Panc1 (cell line): ENCODE results near the gene OFD1. TPM values are rescaled to one million over a fixed set of nuclear protein-coding genes. Genes with fewer than 3 reads are reported as not detected.

Experiments
- ATAC-seq: fragments of 200-7000 bp; cut with Tn5 transposase; 2 replicates; pipeline ENCODE4 v1.9.1; 2020; ENCODE audit warnings: mild to moderate bottlenecking, moderate library complexity
- BruUV-seq: library from RNA; stranded (reverse); fragments of 400-500 nt; replicated peaks from 2 replicates; lab custom pipeline; 2021; lab: Mats Ljungman, UMichigan
- CTCF ChIA-PET: fragments of 300-600 bp; sonication (Branson Sonifier 250); formaldehyde crosslinking; loops from one replicate; lab custom pipeline; 2022; ENCODE audit warnings: antibody characterized with exemption; lab: Charles Lee
- POLR2A ChIA-PET: fragments of 300-600 bp; sonication (Branson Sonifier 250); formaldehyde crosslinking; loops from one replicate; lab custom pipeline; 2022; ENCODE audit warnings: antibody characterized with exemption; lab: Charles Lee
- DNase-seq: peaks from one replicate; pipeline ENCODE4 v3.0.0-alpha.2; 2010; ENCODE audit warnings: low read depth, low spot score
- H3K27ac ChIP-seq: 2 replicates; pipeline ENCODE4 v1.5.1; 2011; ENCODE audit warnings: mild to moderate bottlenecking, low read length, inconsistent platforms
- H3K27me3 ChIP-seq: fragments of 200-500 bp; sonication (Bioruptor generic); 2 replicates; pipeline ENCODE4 v1.6.0; 2014; ENCODE audit warnings: low read length, inconsistent platforms; ENCODE audit not compliant: control insufficient read depth, insufficient read depth
- H3K36me3 ChIP-seq: fragments of 200-500 bp; sonication (Bioruptor generic); 2 replicates; pipeline ENCODE4 v1.5.1; 2014; ENCODE audit warnings: inconsistent platforms, mild to moderate bottlenecking, low read length, moderate library complexity; ENCODE audit not compliant: control insufficient read depth, insufficient read depth
- H3K4me1 ChIP-seq: 2 replicates; pipeline ENCODE4 v1.5.1; 2011; ENCODE audit warnings: inconsistent platforms, mild to moderate bottlenecking, low read length, moderate library complexity; ENCODE audit not compliant: control insufficient read depth, insufficient read depth
- H3K4me3 ChIP-seq, 2 experiments: 2 replicates each; pipeline ENCODE4 v1.5.1; 2011 to 2012; ENCODE audit warnings: low read depth in 2 of 2, low read length in 2 of 2, mild to moderate bottlenecking in 2 of 2, inconsistent platforms in 1 of 2, moderate library complexity in 1 of 2
- H3K9me3 ChIP-seq: fragments of 200-500 bp; sonication (Bioruptor generic); 2 replicates; pipeline ENCODE4 v1.5.1; 2014; ENCODE audit warnings: low read depth, mild to moderate bottlenecking, inconsistent platforms, low read length, moderate library complexity; ENCODE audit not compliant: control insufficient read depth, insufficient read depth
- POLR2AphosphoS5 ChIP-seq: IDR thresholded peaks from 2 replicates; pipeline ENCODE4 v1.6.1; 2012; ENCODE audit warnings: mild to moderate bottlenecking, low read depth, low read length, moderate library complexity
- REST ChIP-seq, 2 experiments: IDR thresholded peaks; 2 replicates each; pipeline ENCODE4 v1.6.1; 2011 to 2012; ENCODE audit warnings: low read depth in 2 of 2, control low read depth in 1 of 2, low read length in 1 of 2, mild to moderate bottlenecking in 1 of 2, moderate library complexity in 1 of 2; ENCODE audit not compliant: insufficient read depth in 1 of 2
- SIN3A ChIP-seq: IDR thresholded peaks from 2 replicates; pipeline ENCODE4 v1.6.1; 2012; ENCODE audit warnings: low read depth, mild to moderate bottlenecking, low read length, moderate library complexity, borderline replicate concordance; ENCODE audit not compliant: insufficient read depth
- TCF7L2 ChIP-seq: IDR thresholded peaks from 2 replicates; pipeline ENCODE4 v1.6.1; 2011; ENCODE audit warnings: mild to moderate bottlenecking, low read depth, low read length, inconsistent platforms
- in situ Hi-C: cut with HindIII; loops from 2 replicates; pipeline ENCODE4 v1.10.0; 2016; ENCODE audit warnings: low sequenced_read_pairs, low pct_unique_long_range_greater_than_20kb
- intact Hi-C: fragments of 100-400 bp; cut with micrococcal nuclease; formaldehyde crosslinking; loops from one replicate; pipeline ENCODE4 v1.10.0; 2022; ENCODE audit not compliant: unreplicated experiment
- total RNA-seq: library from RNA; stranded (reverse); gene quantifications from one replicate; pipeline ENCODE4 v1.2.1, GENCODE V29; 2021; ENCODE audit not compliant: unreplicated experiment
- TF ChIP-seq, protein P1 (sequence below): fragments of 450-650 bp; IDR thresholded peaks from 2 replicates; pipeline ENCODE4 v1.5.1; 2017; ENCODE audit warnings: mild to moderate bottlenecking

Gene OFD1
- total RNA-seq, 1 experiment from 2014 or later: 22.8 TPM

GRCh38 chrX:13699183-13699826 lies 35.2 kb upstream of the OFD1 start:
- no peak overlapping the region for H3K27ac ChIP-seq
- no peaks in the 10 kb centered on the region for H3K36me3 ChIP-seq
- in situ Hi-C loops: no loop called here
- H3K4me1 ChIP-seq: no peaks in the 10 kb centered on the region
- no peaks in the 10 kb centered on the region for H3K27me3 ChIP-seq
- CTCF ChIA-PET: no interaction called here
- H3K9me3 ChIP-seq: no peaks in the 10 kb centered on the region
- intact Hi-C loops: no loop called here
- H3K4me3 ChIP-seq: no peak overlapping the region
- ATAC-seq (no peak), DNase-seq (no peak)
- TF ChIP-seq SIN3A (no peak), TCF7L2 (no peak), REST (IDR thresholded peaks at IDR 0.05; ENCODE audit: insufficient read depth in 1 of 2, low read depth in 2 of 2, low read length in 1 of 2) (no peak), POLR2AphosphoS5 (no peak)
- TF ChIP-seq, protein P1, sequence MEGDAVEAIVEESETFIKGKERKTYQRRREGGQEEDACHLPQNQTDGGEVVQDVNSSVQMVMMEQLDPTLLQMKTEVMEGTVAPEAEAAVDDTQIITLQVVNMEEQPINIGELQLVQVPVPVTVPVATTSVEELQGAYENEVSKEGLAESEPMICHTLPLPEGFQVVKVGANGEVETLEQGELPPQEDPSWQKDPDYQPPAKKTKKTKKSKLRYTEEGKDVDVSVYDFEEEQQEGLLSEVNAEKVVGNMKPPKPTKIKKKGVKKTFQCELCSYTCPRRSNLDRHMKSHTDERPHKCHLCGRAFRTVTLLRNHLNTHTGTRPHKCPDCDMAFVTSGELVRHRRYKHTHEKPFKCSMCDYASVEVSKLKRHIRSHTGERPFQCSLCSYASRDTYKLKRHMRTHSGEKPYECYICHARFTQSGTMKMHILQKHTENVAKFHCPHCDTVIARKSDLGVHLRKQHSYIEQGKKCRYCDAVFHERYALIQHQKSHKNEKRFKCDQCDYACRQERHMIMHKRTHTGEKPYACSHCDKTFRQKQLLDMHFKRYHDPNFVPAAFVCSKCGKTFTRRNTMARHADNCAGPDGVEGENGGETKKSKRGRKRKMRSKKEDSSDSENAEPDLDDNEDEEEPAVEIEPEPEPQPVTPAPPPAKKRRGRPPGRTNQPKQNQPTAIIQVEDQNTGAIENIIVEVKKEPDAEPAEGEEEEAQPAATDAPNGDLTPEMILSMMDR: no peak
- BruUV-seq: no TSS peak
- POLR2A ChIA-PET: interaction anchor here (0.7 kb wide), 1 partner anchor 7 kb away, joined by 4 read pairs; no protein-coding TSS in a partner anchor

DNA sequence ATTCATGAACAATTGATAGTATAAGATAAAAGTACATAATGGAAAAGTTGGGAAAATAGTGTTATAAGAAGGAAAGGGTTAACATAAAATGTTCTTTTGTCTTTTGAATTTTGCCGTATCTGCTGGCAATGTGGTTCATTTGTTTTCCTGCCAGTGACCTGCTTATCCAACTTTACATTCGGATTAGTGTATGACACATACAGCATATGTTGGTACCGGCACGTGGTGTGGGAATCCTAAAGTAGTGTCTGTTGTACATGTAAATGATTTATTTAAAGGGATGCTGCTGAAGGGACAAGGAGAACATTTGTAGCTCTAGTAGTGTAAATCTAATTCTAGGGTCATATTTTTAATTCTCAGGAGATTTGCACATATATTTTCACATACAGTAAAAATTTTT lies 34.2 kb upstream of the OFD1 start:
- Histone ChIP-seq H3K36me3 (no peaks in the 10 kb centered on the region), H3K4me3 (no peak overlapping the region), H3K4me1 (no peaks in the 10 kb centered on the region), H3K27me3 (no peaks in the 10 kb centered on the region), H3K27ac (no peak overlapping the region), H3K9me3 (no peaks in the 10 kb centered on the region)
- TF ChIP-seq POLR2AphosphoS5 (no peak), SIN3A (no peak), TCF7L2 (no peak), REST (IDR thresholded peaks at IDR 0.05; ENCODE audit: insufficient read depth in 1 of 2, low read depth in 2 of 2, low read length in 1 of 2) (no peak)
- TF ChIP-seq, protein P1: no peak
- DNase-seq (no peak), ATAC-seq (no peak)
- in situ Hi-C loops: no loop called here
- POLR2A ChIA-PET: no interaction called here
- no TSS peak for BruUV-seq
- intact Hi-C loops: no loop called here
- CTCF ChIA-PET: no interaction called here
